Measurements from ENCODE around the gene SLC13A1.
"Not testable (repeated sequence)": the region's sequence is repeated elsewhere in the genome, so short reads cannot be mapped to it uniquely, and the experiment has no call there.

The SLC13A1 gene

GRCh38 chr7:123199883-123200282, at the start of gene SLC13A1:
Gene SLC13A1 (minus strand): TSS chr7:123199969. CDS start chr7:123199946, 23 bp downstream.
- no peak for DNase-seq

GRCh38 chr7:123244768-123245167, 45.0 kb upstream of the SLC13A1 start:
- no peak for DNase-seq

GRCh38 chr7:123242467-123243092, 42.8 kb upstream of the SLC13A1 start:
- no peak for DNase-seq

GRCh38 chr7:123241809-123242208, 42.0 kb upstream of the SLC13A1 start:
- DNase-seq: no peak

- DNase-seq: no peak
Observed at GRCh38 chr7:123231021-123232000, 31.5 kb upstream of the SLC13A1 start.

GRCh38 chr7:123230603-123231002, 30.8 kb upstream of the SLC13A1 start:
- DNase-seq: no peak

- DNase-seq: no peak
Observed at GRCh38 chr7:123230147-123230546, 30.4 kb upstream of the SLC13A1 start.

GRCh38 chr7:123229426-123229825, 29.7 kb upstream of the SLC13A1 start:
- DNase-seq: no peak

GRCh38 chr7:123227666-123228065, 27.9 kb upstream of the SLC13A1 start:
- not testable (repeated sequence) for DNase-seq

GRCh38 chr7:123220396-123220795, 20.6 kb upstream of the SLC13A1 start:
- DNase-seq: no peak

GRCh38 chr7:123218866-123219265, 19.1 kb upstream of the SLC13A1 start:
- no peak for DNase-seq

GRCh38 chr7:123216825-123217224, 17.1 kb upstream of the SLC13A1 start:
- DNase-seq: no peak

GRCh38 chr7:123215350-123215749, 15.6 kb upstream of the SLC13A1 start:
- no peak for DNase-seq

- no peak for DNase-seq
Observed at GRCh38 chr7:123211545-123211944, 11.8 kb upstream of the SLC13A1 start.

GRCh38 chr7:123210986-123211385, 11.2 kb upstream of the SLC13A1 start:
- no peak for DNase-seq

GRCh38 chr7:123209786-123210185, 10.0 kb upstream of the SLC13A1 start:
- no peak for DNase-seq

GRCh38 chr7:123208793-123209192, 9.0 kb upstream of the SLC13A1 start:
- peak; percentile 32 to 50 for DNase-seq

GRCh38 chr7:123204206-123204835, 4.6 kb upstream of the SLC13A1 start:
- DNase-seq: no peak

GRCh38 chr7:123201901-123202300, 2.1 kb upstream of the SLC13A1 start:
- no peak for DNase-seq

GRCh38 chr7:123198668-123199652, 809 bp downstream of the SLC13A1 start:
- no peak for DNase-seq

GRCh38 chr7:123198111-123198510, 1.7 kb downstream of the SLC13A1 start:
- DNase-seq: no peak

- DNase-seq: no peak
Observed at GRCh38 chr7:123193235-123193634, 6.5 kb downstream of the SLC13A1 start.
